Esophagus muscularis mucosa (tissue), 4 donors: ENCODE data around the gene IGFALS. TPM values are rescaled to one million over a fixed set of nuclear protein-coding genes. Genes with fewer than 3 reads are reported as not detected.

Experiments used
- DNase-seq: peaks from one replicate; pipeline ENCODE4 v3.0.0-alpha.2; 2017; ENCODE audit errors: extremely low spot score
- H3K27ac ChIP-seq, 4 donors: fragments of 200-600 bp; sonication (generic); replicated peaks in 1 of 4; 1 replicate in 3 of 4; 2 replicates in 1 of 4; pipeline ENCODE4 v1.5.1; 2016 to 2019; ENCODE audit warnings: mild to moderate bottlenecking in 1 of 4
- H3K27me3 ChIP-seq, 4 donors: fragments of 200-600 bp; sonication (generic); one replicate each; pipeline versions ENCODE4 v1.5.1 to v1.6.0; 2016 to 2019
- H3K36me3 ChIP-seq, 4 donors: fragments of 200-600 bp; sonication (generic); one replicate each; pipeline ENCODE4 v1.5.1; 2016 to 2019
- H3K4me1 ChIP-seq, 4 donors: fragments of 200-600 bp; sonication (generic); one replicate each; pipeline ENCODE4 v1.5.1; 2016 to 2019
- H3K4me3 ChIP-seq, 4 donors: fragments of 200-600 bp; sonication (generic); 1 replicate in 2 of 4; 2 replicates in 2 of 4; pipeline ENCODE4 v1.5.1; 2016 to 2019; ENCODE audit warnings: mild to moderate bottlenecking in 4 of 4, moderate library complexity in 1 of 4
- H3K9me3 ChIP-seq, 4 donors: fragments of 200-600 bp; sonication (generic); 1 replicate in 3 of 4; 2 replicates in 1 of 4; pipeline ENCODE4 v1.5.1; 2016 to 2019
- CTCF ChIP-seq, 3 experiments: fragments of 200-600 bp in 2 of 3; fragments of 450-650 bp in 1 of 3; sonication (generic) in 2 of 3; IDR thresholded peaks; one replicate each; pipeline ENCODE4 v1.5.1; 2017 to 2019; ENCODE audit warnings: antibody characterized with exemption in 3 of 3, mild to moderate bottlenecking in 2 of 3, moderate library complexity in 1 of 3
- EP300 ChIP-seq: sonication (generic); formaldehyde crosslinking; IDR thresholded peaks from one replicate; pipeline ENCODE4 v1.6.1; 2017; ENCODE audit warnings: antibody characterized with exemption
- POLR2A ChIP-seq: fragments of 450-650 bp; IDR thresholded peaks from one replicate; pipeline ENCODE4 v1.6.1; 2017; ENCODE audit warnings: antibody characterized with exemption, moderate library complexity, mild to moderate bottlenecking, low read depth
- POLR2AphosphoS5 ChIP-seq, 2 donors: sonication (generic); formaldehyde crosslinking; IDR thresholded peaks; one replicate each; pipeline ENCODE4 v1.6.1; 2017; ENCODE audit warnings: antibody characterized with exemption in 2 of 2
- WGBS: methylation state at CpG from one replicate; pipeline ENCODE4 v1.1.5; 2018; 5-methylcytosine and 5-hydroxymethylcytosine counted together
- intact Hi-C: fragments of 100-400 bp; cut with DNase I; formaldehyde crosslinking; loops from one replicate; pipeline ENCODE4 v1.15.1; 2023
- total RNA-seq, 4 donors: library from RNA; depleted of rRNA; stranded (reverse); fragments of >200 nt; gene quantifications; one replicate each; pipeline versions ENCODE4 v1.1.0 to v1.2.1, GENCODE V29; 2016

IGFALS gene
- total RNA-seq, 4 donors from 2014 or later = 0.45 to 0.75 TPM; not detected in 2

DNA sequence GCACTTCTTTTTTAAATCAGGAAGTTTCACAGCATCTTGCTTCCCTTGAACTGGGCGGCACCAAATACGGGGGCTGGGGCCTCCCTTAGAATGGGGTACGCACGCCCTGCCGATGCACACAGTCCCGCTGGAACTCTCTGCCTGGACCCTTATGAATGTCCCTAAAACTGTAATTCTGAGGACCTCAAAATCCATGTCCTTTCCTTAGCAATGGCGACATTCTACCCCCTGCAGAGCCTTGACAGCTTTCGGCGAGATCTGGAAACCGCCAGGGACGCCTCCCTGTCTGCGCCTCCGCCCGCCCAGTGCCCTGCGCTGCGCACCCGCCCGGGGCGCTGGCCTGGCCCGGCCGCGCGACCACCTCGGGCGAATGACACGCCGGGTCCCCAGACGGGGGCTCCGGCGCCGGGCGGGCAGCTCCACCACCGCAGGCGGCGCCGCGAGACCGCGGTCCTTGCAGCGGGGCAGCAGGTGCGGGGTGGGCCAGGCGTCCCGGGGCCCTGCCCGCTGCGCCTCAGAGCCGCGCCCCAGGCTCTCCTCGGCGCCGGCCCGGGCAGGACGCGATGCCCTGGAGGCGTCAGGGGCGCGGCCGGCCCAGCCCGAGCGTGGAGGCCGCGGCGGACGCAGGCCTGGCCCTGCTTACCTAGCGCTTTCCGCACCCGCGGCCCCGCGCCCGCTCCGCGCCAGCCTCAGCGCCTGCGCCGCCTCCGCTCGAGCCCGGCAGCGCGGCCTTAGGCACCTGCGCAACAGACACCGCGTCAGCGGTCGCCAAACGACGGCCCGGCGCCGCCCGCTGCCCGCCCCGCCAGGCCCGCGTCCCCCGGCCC lies 32.6 kb upstream of the IGFALS start:
- WGBS = 4% methylated on average over 16 of the region's 96 CpGs
- TF ChIP-seq POLR2AphosphoS5 (IDR thresholded peaks at IDR 0.05) (no peak), CTCF (IDR thresholded peaks at IDR 0.05) (peak in 1 of 3 experiments; percentile 21), POLR2A (no peak), EP300 (no peak)
- Histone ChIP-seq H3K9me3 (no peaks in the 10 kb centered on the region), H3K27ac (peak overlapping the region; percentile 90 to 94 (median 92)), H3K27me3 (no peaks in the 10 kb centered on the region), H3K36me3 (peaks cover 16 to 37% (median 28%) of the 10 kb centered on the region in 4 donors), H3K4me1 (peaks cover 46 to 70% (median 56%) of the 10 kb centered on the region in 4 donors), H3K4me3 (peak overlapping the region; percentile 79 to 97 (median 90))
- intact Hi-C loops = loop anchor here (1.0 kb wide), 1 partner anchor 53 kb away; the partner anchor contains the start of gene MRPS34
- DNase-seq = peak; percentile 94

GRCh38 chr16:1825381-1825863 lies 31.9 kb upstream of the IGFALS start:
- Histone ChIP-seq H3K36me3 (peaks cover 22 to 37% (median 33%) of the 10 kb centered on the region in 4 donors), H3K27me3 (no peaks in the 10 kb centered on the region), H3K9me3 (no peaks in the 10 kb centered on the region), H3K4me1 (peaks cover 46 to 68% (median 55%) of the 10 kb centered on the region in 4 donors), H3K27ac (peak overlapping the region; percentile 90 to 94 (median 92)), H3K4me3 (peak overlapping the region; percentile 79 to 97 (median 90))
- intact Hi-C loops = no loop called here
- DNase-seq = no peak
- WGBS = 81% methylated on average over 15 of the region's 15 CpGs
- TF ChIP-seq CTCF (IDR thresholded peaks at IDR 0.05) = no peak
- no peak for TF ChIP-seq POLR2A
- TF ChIP-seq EP300 = no peak
- TF ChIP-seq POLR2AphosphoS5 (IDR thresholded peaks at IDR 0.05) = no peak

DNA sequence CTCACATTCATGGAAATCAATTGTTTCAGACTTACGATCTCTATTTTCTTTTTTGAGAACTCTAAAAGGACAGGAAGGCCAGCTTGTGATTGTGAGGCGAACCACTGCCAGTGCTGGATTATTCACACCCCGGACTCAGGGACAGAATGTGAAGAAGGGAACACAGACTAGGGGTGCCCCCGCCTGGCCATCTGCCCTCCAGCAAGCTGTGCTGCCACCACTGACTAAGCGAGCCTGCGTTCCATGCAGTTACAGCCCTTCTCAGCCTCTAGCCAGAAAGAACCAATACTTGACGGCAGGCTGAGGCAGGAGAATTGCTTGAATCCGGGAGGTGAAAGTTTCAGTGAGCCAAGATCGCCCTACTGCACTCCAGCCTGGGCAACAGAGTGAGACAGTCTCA lies 30.3 kb upstream of the IGFALS start:
- Histone ChIP-seq H3K27me3 (no peaks in the 10 kb centered on the region), H3K9me3 (no peaks in the 10 kb centered on the region), H3K4me1 (peaks cover 39 to 51% (median 45%) of the 10 kb centered on the region in 4 donors), H3K27ac (no peak overlapping the region), H3K4me3 (no peak overlapping the region), H3K36me3 (peaks cover 35 to 47% (median 42%) of the 10 kb centered on the region in 4 donors)
- TF ChIP-seq POLR2AphosphoS5 (IDR thresholded peaks at IDR 0.05) (no peak), CTCF (IDR thresholded peaks at IDR 0.05) (no peak), EP300 (no peak), POLR2A (no peak)
- DNase-seq = no peak
- intact Hi-C loops = loop anchor here (5.0 kb wide), 1 partner anchor 37 kb away; no protein-coding TSS in a partner anchor
- WGBS = 66% methylated on average over 9 of the region's 9 CpGs

- Histone ChIP-seq H3K27me3 (no peaks in the 10 kb centered on the region), H3K4me3 (no peak overlapping the region), H3K4me1 (peaks cover 29 to 41% (median 35%) of the 10 kb centered on the region in 4 donors), H3K27ac (no peak overlapping the region), H3K36me3 (peaks cover 41 to 57% (median 52%) of the 10 kb centered on the region in 4 donors), H3K9me3 (no peaks in the 10 kb centered on the region)
- TF ChIP-seq POLR2A = no peak
- no peak for TF ChIP-seq EP300
- no peak for TF ChIP-seq POLR2AphosphoS5 (IDR thresholded peaks at IDR 0.05)
- TF ChIP-seq CTCF (IDR thresholded peaks at IDR 0.05) = no peak
- DNase-seq = no peak
- intact Hi-C loops = loop anchor here (5.0 kb wide), 1 partner anchor 36 kb away; no protein-coding TSS in a partner anchor
- 99% methylated on average over 8 of the region's 16 CpGs for whole genome bisulfite sequencing
Measured at GRCh38 chr16:1822801-1823200, 29.3 kb upstream of the IGFALS start.
